Astrocyte of the hippocampus (primary cell): Measurements from ENCODE around the gene SGO2.
"Not testable (repeated sequence)": the region's sequence is repeated elsewhere in the genome, so short reads cannot be mapped to it uniquely, and the experiment has no call there.

Experiments used
- DNase-seq: peaks from one replicate; pipeline ENCODE4 v3.0.0; 2011; ENCODE audit warnings: low read depth, low spot score

Gene SGO2

GRCh38 chr2:200595913-200596312 is 69.9 kb downstream of the SGO2 start:
- no peak for DNase-seq

GRCh38 chr2:200596774-200597570 is 71.0 kb downstream of the SGO2 start:
- DNase-seq = no peak

DNA sequence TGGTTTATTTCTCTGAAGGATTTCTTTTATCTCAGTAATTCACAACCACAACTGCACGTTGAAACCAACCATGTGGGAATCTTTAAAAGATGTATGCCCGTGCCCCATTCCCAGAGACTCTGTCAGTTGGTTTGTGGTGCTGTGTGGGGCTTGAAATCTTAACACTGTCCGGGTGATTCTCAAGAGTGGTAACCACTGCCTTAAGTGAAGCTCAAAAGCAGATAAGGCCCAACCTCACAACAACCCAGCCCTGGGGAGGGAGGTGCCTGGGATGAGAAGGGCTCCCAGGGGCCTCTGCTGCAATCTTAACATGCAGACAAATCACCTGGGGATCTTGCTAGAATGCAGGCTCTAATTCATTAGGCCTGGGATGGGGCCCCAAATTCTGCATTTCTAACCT is 73.2 kb downstream of the SGO2 start:
- no peak for DNase-seq

DNA sequence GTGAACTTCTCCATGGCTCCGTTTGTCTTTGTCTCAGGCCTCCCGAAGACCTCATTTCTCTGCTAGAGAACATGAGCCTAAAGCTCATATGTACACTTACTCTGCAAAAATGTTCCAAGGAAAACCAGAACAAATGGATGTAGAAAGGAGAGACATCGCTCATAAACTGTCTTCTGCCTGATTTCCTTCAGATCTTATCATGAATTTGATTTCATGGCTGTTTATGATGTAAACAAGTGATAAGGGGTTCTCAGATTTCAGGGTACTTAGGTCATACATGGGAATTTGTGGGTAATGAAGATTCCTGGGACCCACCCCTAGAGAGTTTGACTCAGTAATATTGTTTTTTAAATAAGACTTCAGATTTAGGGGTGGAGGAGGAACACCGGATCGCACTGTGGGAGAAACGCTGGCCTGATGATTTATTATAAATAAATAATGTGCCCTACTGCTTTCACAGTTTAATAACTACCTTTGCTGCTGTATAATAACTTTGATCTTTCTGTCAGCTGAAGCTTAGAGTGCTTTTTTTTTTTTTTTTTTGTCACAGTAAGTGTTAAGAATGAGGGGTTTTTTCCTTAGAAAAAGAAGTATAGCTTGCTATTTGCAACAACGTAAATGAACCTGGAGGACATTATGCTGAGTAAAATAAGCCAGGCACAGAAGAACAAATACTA is 74.7 kb downstream of the SGO2 start:
- DNase-seq = no peak

DNA sequence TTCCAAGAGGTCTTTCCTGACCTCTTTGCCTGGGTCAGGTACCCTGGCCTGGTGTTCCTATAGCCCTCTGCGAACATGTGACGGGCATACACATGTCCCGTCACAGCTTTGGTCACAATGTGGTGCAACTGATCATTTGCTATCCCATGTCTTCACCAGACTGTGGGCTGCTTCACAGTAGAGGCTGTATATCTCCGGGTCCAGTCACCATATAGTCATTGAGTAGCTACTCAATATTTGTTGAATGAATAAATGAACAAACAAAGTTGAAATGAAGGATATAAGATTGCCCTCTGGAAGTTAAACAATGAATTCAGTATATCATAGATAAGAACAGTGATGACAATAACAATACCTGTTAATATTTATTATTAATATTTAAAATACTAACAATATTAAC is 76.6 kb downstream of the SGO2 start:
- DNase-seq = no peak

DNA sequence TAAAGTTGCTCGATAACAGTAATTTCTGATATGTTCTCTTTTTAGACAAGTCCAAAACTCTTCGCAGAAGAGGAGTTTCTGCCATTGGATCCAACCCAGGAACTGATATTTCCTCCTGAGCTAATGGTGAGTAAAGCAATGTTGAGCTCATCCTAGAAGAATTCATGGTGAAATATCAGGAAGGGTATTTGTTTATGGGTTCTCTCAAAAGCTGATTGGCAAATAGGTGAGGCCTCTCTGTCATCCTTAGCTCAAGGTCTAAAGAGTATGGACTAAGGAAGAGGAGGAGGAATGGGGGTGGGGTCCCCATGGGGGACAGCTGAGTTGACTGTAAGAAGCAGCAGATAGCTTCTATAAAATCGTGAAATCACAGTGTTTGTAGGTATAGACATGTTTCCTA is 78.0 kb downstream of the SGO2 start:
- no peak for DNase-seq

GRCh38 chr2:200604571-200605255 is 78.7 kb downstream of the SGO2 start:
- no peak for DNase-seq

- DNase-seq = no peak
These were observed 82.5 kb downstream of the SGO2 start for GRCh38 chr2:200608341-200609027.

DNA sequence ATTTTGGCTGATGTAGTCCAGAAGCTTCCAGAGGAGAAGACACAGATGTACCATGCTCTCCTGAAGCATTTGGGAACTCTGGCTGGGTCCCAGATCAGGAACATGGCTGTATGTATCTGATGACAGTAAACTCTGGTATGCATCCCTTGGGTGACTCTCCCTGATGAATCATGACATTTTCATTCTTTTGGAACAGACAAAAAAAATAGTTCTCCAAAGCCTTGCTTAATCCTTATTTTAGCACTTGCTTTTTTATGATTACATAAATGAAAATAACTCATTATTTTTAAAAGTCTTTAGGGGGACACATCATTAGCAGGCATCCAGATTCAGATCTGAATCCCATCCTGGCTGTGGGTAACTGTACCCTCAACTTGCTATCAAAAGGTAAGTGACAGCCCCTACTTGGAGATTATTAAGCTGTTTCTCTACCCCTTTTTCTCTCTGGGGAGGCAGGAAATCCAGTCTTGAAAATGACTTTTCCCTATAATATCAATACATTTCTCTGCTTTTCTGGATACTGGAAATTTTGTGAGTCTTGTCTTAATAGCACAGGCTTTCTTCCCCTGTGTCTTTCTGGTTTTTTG is 83.1 kb downstream of the SGO2 start:
- DNase-seq = peak; percentile 69

GRCh38 chr2:200610217-200610616 is 84.2 kb downstream of the SGO2 start:
- not testable (repeated sequence) for DNase-seq

DNA sequence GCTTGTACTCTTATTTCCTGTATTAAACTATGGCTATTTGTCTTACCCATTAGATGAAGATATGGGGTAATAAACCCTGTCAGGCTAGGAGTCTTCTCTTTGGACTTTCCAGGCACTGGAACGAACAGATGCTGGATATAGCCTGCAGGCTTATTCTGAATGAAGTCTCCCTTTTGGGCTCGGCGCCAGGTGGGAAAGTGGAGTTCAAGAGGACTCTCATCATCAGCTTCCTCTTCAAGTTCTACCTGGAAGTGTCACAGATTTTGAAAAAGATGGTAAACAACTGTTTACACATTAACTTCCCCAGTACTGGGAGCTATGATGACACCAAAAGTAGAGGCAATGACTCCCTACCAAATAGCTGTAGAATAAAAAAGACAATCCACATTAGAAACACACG is 87.7 kb downstream of the SGO2 start:
- DNase-seq = no peak

DNA sequence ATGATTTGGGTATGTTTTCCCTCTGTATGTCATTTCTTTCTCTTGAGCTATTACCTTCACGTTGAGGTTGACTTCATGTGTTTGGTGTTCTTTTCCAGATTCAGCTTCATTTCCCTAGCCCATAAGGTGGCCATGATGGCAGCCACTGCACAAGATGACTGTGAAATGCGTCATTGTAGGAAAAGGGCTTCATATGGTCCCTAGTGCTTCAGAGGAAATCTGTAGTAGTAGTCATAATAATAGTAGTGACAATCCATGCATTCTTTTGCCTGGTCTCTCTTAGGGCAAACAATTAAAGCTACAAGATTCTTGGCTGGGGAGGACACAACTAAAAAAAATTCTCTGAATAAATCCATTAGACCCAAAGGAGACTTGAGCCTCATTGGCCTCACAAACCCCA is 88.2 kb downstream of the SGO2 start:
- DNase-seq = no peak

DNA sequence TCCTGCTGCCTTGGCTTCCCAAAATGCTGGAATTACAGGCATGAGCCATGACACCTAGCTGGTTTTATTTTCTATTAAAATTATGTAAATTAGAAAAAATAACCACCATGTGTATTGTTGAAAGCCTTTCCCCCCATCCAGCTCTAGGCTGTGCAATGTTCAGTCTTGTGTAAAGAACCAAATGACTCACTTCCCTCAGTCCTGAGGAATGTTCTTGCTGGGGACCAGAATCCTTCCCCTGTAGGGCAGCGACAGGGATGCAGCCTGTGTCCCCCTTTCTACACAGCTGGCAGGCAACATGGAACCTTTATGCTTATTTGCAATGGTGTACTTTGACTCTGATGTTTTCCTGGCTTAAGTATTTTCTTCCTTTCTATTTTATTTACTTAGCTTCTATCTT is 89.2 kb downstream of the SGO2 start:
- DNase-seq = peak; percentile 83

GRCh38 chr2:200616193-200616592 is 90.2 kb downstream of the SGO2 start:
- DNase-seq = no peak

DNA sequence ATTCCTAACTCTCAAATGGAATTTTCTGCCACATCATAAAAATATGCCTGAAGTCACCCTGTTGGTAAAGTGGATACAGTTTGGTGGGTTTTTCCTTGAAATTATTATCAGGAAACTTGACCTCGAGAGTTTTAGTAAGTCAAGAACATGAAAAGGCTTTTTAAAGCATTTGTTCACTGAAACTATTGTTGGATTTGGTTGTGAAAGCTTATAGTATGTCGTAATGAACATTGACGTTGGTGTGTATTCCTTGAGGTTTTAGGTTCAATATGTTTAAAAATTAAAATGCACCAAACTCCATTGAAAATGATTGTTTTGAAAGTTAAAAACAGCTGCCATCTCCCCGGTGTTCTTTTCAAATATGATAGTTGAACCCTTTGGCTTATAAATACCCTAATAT is 90.6 kb downstream of the SGO2 start:
- DNase-seq = no peak

DNA sequence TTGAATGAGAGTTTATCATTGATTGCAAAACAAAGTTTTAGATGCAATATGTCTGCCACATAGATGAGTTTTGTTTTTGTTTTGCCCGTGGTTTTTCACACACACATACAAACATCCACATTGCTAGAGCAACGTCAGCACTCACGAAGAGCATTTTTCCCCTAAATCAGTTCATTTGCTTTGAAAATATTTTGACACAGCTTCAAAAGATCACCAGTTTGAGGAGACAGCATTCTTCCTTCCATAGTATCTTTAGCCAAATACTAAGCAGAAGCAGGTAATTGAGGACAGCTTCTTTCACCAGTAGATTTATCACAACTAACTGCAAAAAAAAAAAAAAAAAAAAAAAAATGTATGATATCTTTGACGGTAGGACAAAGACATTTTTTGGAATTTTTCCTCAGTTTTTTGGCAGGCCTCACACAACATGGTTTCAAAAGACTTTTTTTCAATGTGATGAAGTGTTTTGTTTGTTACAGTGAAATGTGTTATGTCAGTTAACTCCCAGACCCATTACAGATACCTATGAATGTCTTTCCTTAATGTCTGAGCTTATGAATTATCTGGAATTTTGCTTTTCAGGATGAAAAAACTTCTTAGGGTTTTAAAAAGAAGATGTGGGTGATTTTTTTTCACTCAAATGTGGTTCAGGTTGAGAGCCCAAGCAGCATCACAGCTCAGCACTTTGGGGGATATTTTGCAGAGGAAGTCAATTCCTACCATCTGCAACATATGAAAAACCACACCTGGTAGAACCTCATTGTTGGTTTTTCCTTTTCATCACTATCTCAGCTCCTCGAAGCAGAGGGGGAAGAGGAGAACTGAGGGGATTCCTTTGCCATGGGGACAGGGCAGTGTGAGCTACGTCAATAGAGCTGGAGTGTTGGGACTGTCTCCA is 91.4 kb downstream of the SGO2 start:
- no peak for DNase-seq

DNA sequence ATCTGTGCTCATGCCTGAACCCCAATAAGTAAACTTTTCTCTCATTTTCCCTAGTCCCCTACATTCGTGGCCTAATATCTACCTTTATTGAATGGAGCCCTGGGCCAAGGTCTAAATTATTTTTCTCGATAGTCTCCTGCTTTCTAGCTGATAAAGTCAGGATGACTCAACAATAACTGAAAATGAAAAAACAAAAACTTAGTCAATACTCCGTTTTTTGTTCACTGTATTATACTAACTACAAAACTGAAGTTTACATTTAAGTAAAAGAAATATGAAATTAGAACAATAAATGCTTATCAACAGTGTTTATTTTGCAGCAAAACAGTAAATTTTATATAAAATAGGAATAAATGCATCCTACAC is 92.0 kb downstream of the SGO2 start:
- DNase-seq = no peak

- DNase-seq = no peak
These were observed 92.6 kb downstream of the SGO2 start for GRCh38 chr2:200618590-200619021.

DNA sequence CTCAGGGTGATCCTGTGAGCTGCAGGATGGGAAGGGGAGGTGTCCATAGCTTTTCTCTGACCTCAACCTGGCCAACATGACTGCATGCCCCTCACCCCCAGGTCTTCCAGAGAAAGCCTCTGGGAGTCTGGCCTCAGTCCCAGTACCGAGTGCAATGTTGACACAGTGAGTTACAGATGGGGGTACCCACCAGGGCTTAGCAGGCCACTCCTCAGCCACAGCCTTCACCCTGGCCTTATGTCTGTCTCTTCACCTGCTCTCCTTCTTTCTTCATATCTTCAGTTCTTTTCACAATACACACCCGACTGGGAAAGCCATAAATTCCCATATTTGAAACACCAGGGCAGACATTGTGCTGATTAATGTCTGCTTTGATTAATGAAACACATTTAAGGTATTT is 93.3 kb downstream of the SGO2 start:
- no peak for DNase-seq

GRCh38 chr2:200620606-200621390 is 94.8 kb downstream of the SGO2 start:
- no peak for DNase-seq
